Suppressor macrophage treated with lipopolysaccharide for 1 hour (primary cell): ENCODE data around the gene GANAB.
"Not testable (repeated sequence)": the region's sequence is repeated elsewhere in the genome, so short reads cannot be mapped to it uniquely, and the experiment has no call there.

Experiments
- DNase-seq, 3 donors: peaks; one replicate each; pipeline ENCODE4 v3.0.0-alpha.2; 2020 to 2022

GANAB gene

GRCh38 chr11:62600367-62601121 is 45.9 kb downstream of the GANAB start:
- peak in 1 of 3 donors; percentile 33 for DNase-seq

GRCh38 chr11:62599901-62600300 is 46.5 kb downstream of the GANAB start:
- no peak for DNase-seq

GRCh38 chr11:62599069-62599696 is 47.2 kb downstream of the GANAB start:
- peak; percentile 95 to 96 (median 96) for DNase-seq

- no peak for DNase-seq
Observed at GRCh38 chr11:62595124-62595523, 51.3 kb downstream of the GANAB start.

- peak; percentile 89 to 94 (median 92) for DNase-seq
Observed at GRCh38 chr11:62593434-62594044, 52.9 kb downstream of the GANAB start.

- DNase-seq, result no peak
Observed at GRCh38 chr11:62592989-62593421, 53.4 kb downstream of the GANAB start.

- no peak for DNase-seq
Observed at GRCh38 chr11:62592146-62592815, 54.1 kb downstream of the GANAB start.

GRCh38 chr11:62591448-62592145 is 54.8 kb downstream of the GANAB start, which contains the start of gene TUT1:
TUT1 (minus strand) TSS chr11:62591523; CDS start chr11:62591485, 38 bp downstream.
- peak; percentile 97 to 100 (median 99) for DNase-seq

- peak in 2 of 3 donors; percentile 27 to 30 for DNase-seq
Observed at GRCh38 chr11:62588966-62589637, 57.3 kb downstream of the GANAB start.

GRCh38 chr11:62585356-62585755 is 61.1 kb downstream of the GANAB start:
- not testable (repeated sequence) for DNase-seq

- not testable (repeated sequence) for DNase-seq
Observed at GRCh38 chr11:62581735-62582134, 64.7 kb downstream of the GANAB start.

- no peak for DNase-seq
Observed at GRCh38 chr11:62580959-62581715, 65.3 kb downstream of the GANAB start.

- DNase-seq, result no peak
Observed at GRCh38 chr11:62579252-62579651, 67.2 kb downstream of the GANAB start.

- no peak for DNase-seq
Observed at GRCh38 chr11:62578541-62578940, 67.9 kb downstream of the GANAB start.

GRCh38 chr11:62577046-62577714 is 69.2 kb downstream of the GANAB start:
- peak; percentile 74 to 83 (median 81) for DNase-seq

- DNase-seq, result no peak
Observed at GRCh38 chr11:62575837-62576236, 70.6 kb downstream of the GANAB start.

GRCh38 chr11:62575156-62575555 is 71.3 kb downstream of the GANAB start:
- no peak for DNase-seq
